Peyer's patch (tissue), 4 donors: ENCODE results near the gene RFX3.

ENCODE experiments used
- CTCF ChIP-seq, 6 experiments: fragments of 450-650 bp in 4 of 6; fragments of 200-600 bp in 2 of 6; sonication (generic) in 1 of 6; IDR thresholded peaks; one replicate each; pipeline ENCODE4 v1.5.1; 2017 to 2019; ENCODE audit warnings: antibody characterized with exemption in 6 of 6, mild to moderate bottlenecking in 3 of 6, moderate library complexity in 1 of 6
- POLR2A ChIP-seq, 2 donors: fragments of 450-650 bp; IDR thresholded peaks; one replicate each; pipeline ENCODE4 v1.5.1; 2017; ENCODE audit warnings: antibody characterized with exemption in 2 of 2, mild to moderate bottlenecking in 2 of 2, moderate library complexity in 2 of 2

- TF ChIP-seq CTCF (IDR thresholded peaks at IDR 0.05) (no peak), POLR2A (IDR thresholded peaks at IDR 0.05) (no peak)
Measured at GRCh38 chr9:3277200-3277599, 248.6 kb downstream of the RFX3 start.
